KMS-11 (cell line): ENCODE data around the gene ARPC4.
"Not testable (repeated sequence)": the region's sequence is repeated elsewhere in the genome, so short reads cannot be mapped to it uniquely, and the experiment has no call there.

ENCODE experiments used
- H2AFZ ChIP-seq: fragments of 200-600 bp; sonication (generic); 2 replicates; pipeline ENCODE4 v1.6.1; 2016; ENCODE audit warnings: antibody characterized with exemption, mixed run types, low read depth
- H3K27ac ChIP-seq: fragments of 200-600 bp; sonication (generic); 2 replicates; pipeline ENCODE4 v1.6.1; 2016; ENCODE audit warnings: mild to moderate bottlenecking, mixed run types
- H3K27me3 ChIP-seq: fragments of 200-600 bp; sonication (generic); 2 replicates; pipeline ENCODE4 v1.6.1; 2017; ENCODE audit warnings: mild to moderate bottlenecking, low read depth, mixed run types, moderate library complexity; ENCODE audit not compliant: insufficient read depth
- H3K36me3 ChIP-seq: fragments of 200-600 bp; sonication (generic); 2 replicates; pipeline ENCODE4 v1.6.1; 2017; ENCODE audit warnings: mild to moderate bottlenecking, mixed run types; ENCODE audit not compliant: insufficient read depth
- H3K4me1 ChIP-seq: fragments of 200-600 bp; sonication (generic); 2 replicates; pipeline ENCODE4 v1.6.1; 2016; ENCODE audit warnings: mild to moderate bottlenecking, low read depth, mixed run types; ENCODE audit not compliant: poor library complexity, severe bottlenecking
- H3K4me2 ChIP-seq: fragments of 200-600 bp; sonication (generic); 2 replicates; pipeline ENCODE4 v1.7.0; 2016; ENCODE audit warnings: mild to moderate bottlenecking, mixed run types
- H3K4me3 ChIP-seq: fragments of 200-600 bp; sonication (generic); IDR thresholded peaks from 2 replicates; pipeline ENCODE4 v1.6.1; 2017; ENCODE audit warnings: low read depth, low read length, mixed read lengths; ENCODE audit not compliant: insufficient read depth
- H3K79me2 ChIP-seq: fragments of 200-600 bp; sonication (generic); 2 replicates; pipeline ENCODE4 v1.6.1; 2016; ENCODE audit warnings: low read depth, mixed run types; ENCODE audit not compliant: insufficient read depth
- H3K9ac ChIP-seq: fragments of 200-600 bp; sonication (generic); 2 replicates; pipeline ENCODE4 v1.6.1; 2016; ENCODE audit warnings: mild to moderate bottlenecking, mixed run types
- H4K20me1 ChIP-seq: fragments of 200-600 bp; sonication (generic); 2 replicates; pipeline ENCODE4 v1.6.1; 2016; ENCODE audit warnings: mild to moderate bottlenecking, mixed run types; ENCODE audit not compliant: insufficient read depth
- TF ChIP-seq, protein P1 (sequence below): fragments of 200-600 bp; sonication (generic); conservative IDR thresholded peaks from 2 replicates; pipeline ENCODE4 v1.6.1; 2017; ENCODE audit warnings: low read depth, mild to moderate bottlenecking, antibody characterized with exemption, low read length, moderate library complexity, mixed read lengths

Gene ARPC4

DNA sequence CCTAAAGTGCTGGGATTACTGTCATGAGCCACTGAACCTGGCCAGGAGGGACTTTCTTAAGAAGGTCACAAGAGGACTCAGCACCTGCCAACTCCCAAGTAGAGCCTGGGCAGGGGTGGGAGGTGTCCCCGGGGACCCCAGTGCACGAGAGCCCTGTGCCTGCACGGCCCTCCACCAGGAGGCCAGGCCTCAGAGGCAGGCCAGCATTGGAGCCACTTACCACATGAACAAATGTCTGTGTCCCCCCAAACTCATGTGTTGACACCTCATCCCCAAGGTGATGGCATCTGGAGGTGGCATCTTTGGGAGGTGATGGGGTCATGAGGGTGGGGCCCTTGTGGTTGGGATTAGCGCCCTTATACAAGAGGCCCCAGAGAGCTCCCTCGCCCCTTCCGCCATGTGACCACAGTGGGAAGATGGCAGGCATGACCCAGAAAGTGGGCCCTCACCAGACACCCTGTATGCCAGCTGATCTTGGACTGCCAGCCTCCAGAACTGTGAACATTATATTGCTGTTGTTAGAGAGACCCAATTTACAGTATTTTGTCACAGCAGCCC, 54.1 kb downstream of the ARPC4 start:
- Histone ChIP-seq H3K27me3 (no peaks in the 10 kb centered on the region), H3K4me2 (no peak overlapping the region), H4K20me1 (no peaks in the 10 kb centered on the region), H3K9ac (no peak overlapping the region), H3K4me3 (no peak overlapping the region), H3K79me2 (no peaks in the 10 kb centered on the region), H3K36me3 (no peaks in the 10 kb centered on the region), H2AFZ (no peak overlapping the region), H3K4me1 (no peaks in the 10 kb centered on the region), H3K27ac (no peak overlapping the region)
- TF ChIP-seq, protein P1, sequence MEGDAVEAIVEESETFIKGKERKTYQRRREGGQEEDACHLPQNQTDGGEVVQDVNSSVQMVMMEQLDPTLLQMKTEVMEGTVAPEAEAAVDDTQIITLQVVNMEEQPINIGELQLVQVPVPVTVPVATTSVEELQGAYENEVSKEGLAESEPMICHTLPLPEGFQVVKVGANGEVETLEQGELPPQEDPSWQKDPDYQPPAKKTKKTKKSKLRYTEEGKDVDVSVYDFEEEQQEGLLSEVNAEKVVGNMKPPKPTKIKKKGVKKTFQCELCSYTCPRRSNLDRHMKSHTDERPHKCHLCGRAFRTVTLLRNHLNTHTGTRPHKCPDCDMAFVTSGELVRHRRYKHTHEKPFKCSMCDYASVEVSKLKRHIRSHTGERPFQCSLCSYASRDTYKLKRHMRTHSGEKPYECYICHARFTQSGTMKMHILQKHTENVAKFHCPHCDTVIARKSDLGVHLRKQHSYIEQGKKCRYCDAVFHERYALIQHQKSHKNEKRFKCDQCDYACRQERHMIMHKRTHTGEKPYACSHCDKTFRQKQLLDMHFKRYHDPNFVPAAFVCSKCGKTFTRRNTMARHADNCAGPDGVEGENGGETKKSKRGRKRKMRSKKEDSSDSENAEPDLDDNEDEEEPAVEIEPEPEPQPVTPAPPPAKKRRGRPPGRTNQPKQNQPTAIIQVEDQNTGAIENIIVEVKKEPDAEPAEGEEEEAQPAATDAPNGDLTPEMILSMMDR = no peak

GRCh38 chr3:9847870-9848269, 55.0 kb downstream of the ARPC4 start:
- not testable (repeated sequence) for H3K27ac ChIP-seq, H3K9ac ChIP-seq, H3K4me1 ChIP-seq, H3K27me3 ChIP-seq, H3K79me2 ChIP-seq, H2AFZ ChIP-seq, H3K4me2 ChIP-seq, H4K20me1 ChIP-seq, H3K4me3 ChIP-seq, H3K36me3 ChIP-seq

GRCh38 chr3:9848860-9849259, 56.0 kb downstream of the ARPC4 start:
- not testable (repeated sequence) for H3K27me3 ChIP-seq, H3K27ac ChIP-seq, H3K4me2 ChIP-seq, H3K36me3 ChIP-seq, H3K9ac ChIP-seq, H3K4me3 ChIP-seq, H2AFZ ChIP-seq, H3K79me2 ChIP-seq, H4K20me1 ChIP-seq, H3K4me1 ChIP-seq
- TF ChIP-seq, protein P1 = 0 out of 2 replicates have a peak, but pooled peaks have one; percentile 29

DNA sequence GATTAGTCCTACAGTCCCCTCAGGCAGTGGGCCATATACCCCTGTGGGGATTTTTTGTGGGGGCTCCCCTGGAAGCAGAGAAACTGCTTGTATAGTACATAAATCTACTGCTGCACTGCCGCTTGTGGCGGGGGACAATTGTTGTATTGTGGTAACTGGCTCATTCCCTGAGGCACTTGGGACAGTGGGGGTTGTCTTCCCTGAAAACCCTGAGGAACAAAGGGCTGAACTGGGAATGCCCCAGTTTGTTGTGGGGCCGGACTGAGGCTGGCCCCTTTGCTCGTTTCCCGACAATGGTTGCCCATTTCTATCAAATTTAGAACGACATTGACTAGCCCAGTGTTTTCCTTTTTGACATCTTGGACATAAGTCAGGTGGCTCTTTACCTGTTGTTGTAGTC, 58.5 kb downstream of the ARPC4 start:
- H3K27me3 ChIP-seq, H3K4me1 ChIP-seq, H3K36me3 ChIP-seq, H4K20me1 ChIP-seq, H3K4me3 ChIP-seq, H3K4me2 ChIP-seq, H3K27ac ChIP-seq, H3K79me2 ChIP-seq, H3K9ac ChIP-seq, H2AFZ ChIP-seq: not testable (repeated sequence)

- H4K20me1 ChIP-seq, H3K27ac ChIP-seq, H3K4me2 ChIP-seq, H3K4me3 ChIP-seq, H2AFZ ChIP-seq, H3K79me2 ChIP-seq, H3K9ac ChIP-seq, H3K27me3 ChIP-seq, H3K4me1 ChIP-seq, H3K36me3 ChIP-seq: not testable (repeated sequence)
Observed at GRCh38 chr3:9851926-9852325, 59.0 kb downstream of the ARPC4 start.

DNA sequence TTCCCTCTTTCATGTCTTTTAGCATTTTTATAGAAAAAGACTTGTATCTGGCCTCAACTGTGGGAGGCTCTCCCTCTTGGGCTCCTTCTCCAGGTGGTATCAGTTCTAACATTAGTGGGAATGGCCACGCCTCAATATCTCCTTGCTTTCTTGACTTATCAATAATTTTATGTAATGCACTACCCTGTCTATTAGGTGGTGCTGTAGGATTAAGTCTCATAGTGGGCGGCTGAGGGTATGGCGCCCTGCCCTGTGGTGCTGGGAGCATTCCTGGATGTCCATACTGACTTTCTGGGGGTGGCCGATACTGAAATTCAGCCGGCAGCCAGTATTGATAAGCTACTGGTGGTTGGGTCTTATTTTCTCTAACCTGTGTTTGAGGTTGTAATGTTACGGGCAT, 59.6 kb downstream of the ARPC4 start:
- TF ChIP-seq, protein P1 = no peak
- H3K9ac ChIP-seq = no peak overlapping the region
- H3K4me3 ChIP-seq = no peak overlapping the region
- no peak overlapping the region for H3K27ac ChIP-seq
- H3K36me3 ChIP-seq = no peaks in the 10 kb centered on the region
- H3K4me1 ChIP-seq = no peaks in the 10 kb centered on the region
- H3K27me3 ChIP-seq = no peaks in the 10 kb centered on the region
- no peaks in the 10 kb centered on the region for H4K20me1 ChIP-seq
- H2AFZ ChIP-seq = no peak overlapping the region
- no peaks in the 10 kb centered on the region for H3K79me2 ChIP-seq
- no peak overlapping the region for H3K4me2 ChIP-seq

- H3K4me2 ChIP-seq, H3K27me3 ChIP-seq, H2AFZ ChIP-seq, H4K20me1 ChIP-seq, H3K36me3 ChIP-seq, H3K79me2 ChIP-seq, H3K9ac ChIP-seq, H3K4me3 ChIP-seq, H3K4me1 ChIP-seq, H3K27ac ChIP-seq: not testable (repeated sequence)
Observed at GRCh38 chr3:9854291-9854940, 61.5 kb downstream of the ARPC4 start.
